H9 (cell line): ENCODE data around the gene CEP350. TPM values are rescaled to one million over a fixed set of nuclear protein-coding genes. Genes with fewer than 3 reads are reported as not detected.

Experiments
- DNase-seq: peaks from one replicate; pipeline ENCODE4 v3.0.0-alpha.2; 2017
- H2AFZ ChIP-seq: one replicate; pipeline ENCODE4 v1.6.1; 2013; ENCODE audit warnings: mild to moderate bottlenecking, low read length, control low read depth, moderate library complexity
- H2AK5ac ChIP-seq: 2 replicates; pipeline ENCODE4 v1.6.1; 2013; ENCODE audit warnings: low read length, control low read depth, mixed read lengths; ENCODE audit not compliant: insufficient read length
- H2BK120ac ChIP-seq: one replicate; pipeline ENCODE4 v1.6.1; 2013; ENCODE audit warnings: low read depth, mild to moderate bottlenecking, low read length, control low read depth, inconsistent platforms; ENCODE audit not compliant: poor library complexity, severe bottlenecking
- H2BK12ac ChIP-seq: 2 replicates; pipeline ENCODE4 v1.6.1; 2013; ENCODE audit warnings: low read length, control low read depth, mixed read lengths, low read depth; ENCODE audit not compliant: insufficient read length
- H2BK15ac ChIP-seq: 2 replicates; pipeline ENCODE4 v1.6.1; 2013; ENCODE audit warnings: low read depth, low read length, control low read depth
- H2BK20ac ChIP-seq: one replicate; pipeline ENCODE4 v1.6.1; 2013; ENCODE audit warnings: low read depth, mild to moderate bottlenecking, low read length, control low read depth, inconsistent platforms; ENCODE audit not compliant: poor library complexity, severe bottlenecking
- H2BK5ac ChIP-seq: 2 replicates; pipeline ENCODE4 v1.6.1; 2013; ENCODE audit warnings: low read length, control low read depth, mixed read lengths; ENCODE audit not compliant: insufficient read length
- H3K14ac ChIP-seq: 2 replicates; pipeline ENCODE4 v1.6.1; 2013; ENCODE audit warnings: low read length, control low read depth; ENCODE audit not compliant: insufficient read depth
- H3K18ac ChIP-seq: 2 replicates; pipeline ENCODE4 v1.6.1; 2013; ENCODE audit warnings: low read depth, mild to moderate bottlenecking, mixed read lengths, low read length, control low read depth; ENCODE audit not compliant: insufficient read length
- H3K23ac ChIP-seq: 2 replicates; pipeline ENCODE4 v1.6.1; 2013; ENCODE audit warnings: low read length, control low read depth, mixed read lengths, low read depth; ENCODE audit not compliant: insufficient read length
- H3K23me2 ChIP-seq: 2 replicates; pipeline ENCODE4 v1.6.1; 2013; ENCODE audit warnings: low read depth, mild to moderate bottlenecking, mixed read lengths, low read length, control low read depth; ENCODE audit not compliant: insufficient read length, poor library complexity, severe bottlenecking
- H3K27ac ChIP-seq: 2 replicates; pipeline ENCODE4 v1.5.1; 2013; ENCODE audit warnings: low read length, control low read depth, mixed read lengths, low read depth; ENCODE audit not compliant: insufficient read length
- H3K27me3 ChIP-seq: 2 replicates; pipeline ENCODE4 v1.6.1; 2013; ENCODE audit warnings: low read length, control low read depth, inconsistent platforms; ENCODE audit not compliant: insufficient read depth
- H3K4ac ChIP-seq: 2 replicates; pipeline ENCODE4 v1.6.1; 2013; ENCODE audit warnings: low read depth, mild to moderate bottlenecking, control low read depth, inconsistent platforms, low read length, moderate library complexity
- H3K4me1 ChIP-seq: 2 replicates; pipeline ENCODE4 v1.6.1; 2013; ENCODE audit warnings: low read length, control low read depth, inconsistent platforms; ENCODE audit not compliant: insufficient read depth
- H3K4me2 ChIP-seq: 2 replicates; pipeline ENCODE4 v1.6.1; 2013; ENCODE audit warnings: low read length, control low read depth, mixed read lengths; ENCODE audit not compliant: insufficient read length, insufficient read depth
- H3K56ac ChIP-seq: 2 replicates; pipeline ENCODE4 v1.6.1; 2013; ENCODE audit warnings: low read depth, mild to moderate bottlenecking, mixed read lengths, low read length, control low read depth; ENCODE audit not compliant: insufficient read length
- H3K79me1 ChIP-seq: 2 replicates; pipeline ENCODE4 v1.6.1; 2013; ENCODE audit warnings: low read depth, mild to moderate bottlenecking, moderate library complexity, low read length, control low read depth, inconsistent platforms; ENCODE audit not compliant: insufficient read depth, poor library complexity, severe bottlenecking
- H3K79me2 ChIP-seq: 2 replicates; pipeline ENCODE4 v1.6.1; 2013; ENCODE audit warnings: low read length, control low read depth, inconsistent platforms; ENCODE audit not compliant: insufficient read depth
- H3K9ac ChIP-seq: 2 replicates; pipeline ENCODE4 v1.6.1; 2013; ENCODE audit warnings: low read length, control low read depth, mixed read lengths; ENCODE audit not compliant: insufficient read length; ENCODE audit errors: extremely low read depth
- H3K9me3 ChIP-seq: one replicate; pipeline ENCODE4 v1.6.1; 2013; ENCODE audit warnings: low read depth, low read length, inconsistent platforms; ENCODE audit not compliant: control insufficient read depth
- H3T11ph ChIP-seq: one replicate; pipeline ENCODE4 v1.6.1; 2013; ENCODE audit warnings: mild to moderate bottlenecking, low read length, control low read depth, inconsistent platforms
- H4K20me1 ChIP-seq: one replicate; pipeline ENCODE4 v1.6.1; 2013; ENCODE audit not compliant: control insufficient read depth, insufficient read length, insufficient read depth
- H4K5ac ChIP-seq: 2 replicates; pipeline ENCODE4 v1.6.1; 2013; ENCODE audit warnings: low read depth, mild to moderate bottlenecking, mixed read lengths, low read length, control low read depth; ENCODE audit not compliant: insufficient read length
- H4K8ac ChIP-seq: replicated peaks from 2 replicates; pipeline ENCODE4 v1.6.1; 2013; ENCODE audit warnings: low read length, control low read depth, mixed read lengths, low read depth; ENCODE audit not compliant: insufficient read length
- H4K91ac ChIP-seq: 2 replicates; pipeline ENCODE4 v1.6.1; 2013; ENCODE audit warnings: low read depth, mild to moderate bottlenecking, moderate library complexity, mixed read lengths, low read length, control low read depth; ENCODE audit not compliant: insufficient read length
- H3K27ac Mint-ChIP-seq, 3 experiments: 2 replicates in 2 of 3; 3 replicates in 1 of 3; pipeline ENCODE4 v1.8.0; 2020 to 2021; ENCODE audit warnings: mixed read lengths in 3 of 3, mild to moderate bottlenecking in 1 of 3, moderate library complexity in 1 of 3
- H3K27me3 Mint-ChIP-seq: 2 replicates; pipeline ENCODE4 v1.8.0; 2021; ENCODE audit warnings: low read depth, mild to moderate bottlenecking, moderate library complexity, mixed read lengths
- H3K36me3 Mint-ChIP-seq, 3 experiments: 2 replicates in 2 of 3; 3 replicates in 1 of 3; pipeline ENCODE4 v1.8.0; 2020 to 2021; ENCODE audit warnings: low read depth in 3 of 3, mixed read lengths in 3 of 3; ENCODE audit not compliant: insufficient read depth in 1 of 3
- H3K4me1 Mint-ChIP-seq, 2 experiments: 2 replicates each; pipeline ENCODE4 v1.8.0; 2020; ENCODE audit warnings: mixed read lengths in 2 of 2
- H3K4me3 Mint-ChIP-seq, 2 experiments: 2 replicates in 1 of 2; 3 replicates in 1 of 2; pipeline ENCODE4 v1.8.0; 2020 to 2021; ENCODE audit warnings: mild to moderate bottlenecking in 2 of 2, mixed read lengths in 2 of 2, moderate library complexity in 1 of 2
- H3K9me3 Mint-ChIP-seq, 2 experiments: 2 replicates in 1 of 2; 3 replicates in 1 of 2; pipeline ENCODE4 v1.8.0; 2020; ENCODE audit warnings: mild to moderate bottlenecking in 2 of 2, mixed read lengths in 2 of 2, moderate library complexity in 1 of 2
- CTCF ChIP-seq: fragments of 200-600 bp; sonication (generic); conservative IDR thresholded peaks from 3 replicates; pipeline ENCODE4 v1.8.0; 2021; ENCODE audit warnings: antibody characterized with exemption, mild to moderate bottlenecking
- WGBS: extraction: QIAGEN DNeasy Blood & Tissue Kit; methylation state at CpG from one replicate; pipeline ENCODE4 v1.1.7; 2013; ENCODE audit warnings: missing lambda C conversion rate, low lambda C conversion rate, mixed read lengths; ENCODE audit not compliant: insufficient read length; ENCODE audit errors: extremely low coverage; 5-methylcytosine and 5-hydroxymethylcytosine counted together
- total RNA-seq: library from RNA; stranded (reverse); gene quantifications from 2 replicates; pipeline ENCODE4 v1.2.1, GENCODE V29; 2021

Gene CEP350
- total RNA-seq, 1 experiment from 2014 or later, result 39.2 TPM

GRCh38 chr1:180117764-180118116, 163.1 kb downstream of the CEP350 start:
- no peak for DNase-seq
- H3K14ac ChIP-seq, result no peak overlapping the region
- no peaks in the 10 kb centered on the region for H3K9me3 Mint-ChIP-seq
- no peak overlapping the region for H3K56ac ChIP-seq
- H3K9me3 ChIP-seq, result no peaks in the 10 kb centered on the region
- no peak overlapping the region for H3K4me2 ChIP-seq
- H3K23me2 ChIP-seq, result no peaks in the 10 kb centered on the region
- H3K4ac ChIP-seq, result no peak overlapping the region
- no peak overlapping the region for H3K18ac ChIP-seq
- H3K4me1 Mint-ChIP-seq, result no peaks in the 10 kb centered on the region
- H3K27me3 Mint-ChIP-seq, result no peaks in the 10 kb centered on the region
- H3T11ph ChIP-seq, result no peak overlapping the region
- no peak for TF ChIP-seq CTCF
- H2BK12ac ChIP-seq, result no peak overlapping the region
- H3K79me2 ChIP-seq, result no peaks in the 10 kb centered on the region
- H3K36me3 Mint-ChIP-seq, result peaks cover 0 to 1% (median 0%) of the 10 kb centered on the region in 3 experiments; a peak in 1 of 7 replicates
- H2BK15ac ChIP-seq, result no peak overlapping the region
- H2BK120ac ChIP-seq, result no peak overlapping the region
- no peaks in the 10 kb centered on the region for H3K4me1 ChIP-seq
- H2BK5ac ChIP-seq, result no peak overlapping the region
- H3K27ac ChIP-seq, result no peak overlapping the region
- H4K8ac ChIP-seq, result no peak overlapping the region
- H3K4me3 Mint-ChIP-seq, result no peak overlapping the region
- no peak overlapping the region for H3K9ac ChIP-seq
- H4K20me1 ChIP-seq, result no peaks in the 10 kb centered on the region
- H2AK5ac ChIP-seq, result no peak overlapping the region
- no peak overlapping the region for H4K5ac ChIP-seq
- no peak overlapping the region for H3K27ac Mint-ChIP-seq
- no peaks in the 10 kb centered on the region for H3K79me1 ChIP-seq
- WGBS, result no CpG with 5 or more reads among the region's 2 CpGs
- no peaks in the 10 kb centered on the region for H3K27me3 ChIP-seq
- no peak overlapping the region for H2BK20ac ChIP-seq
- H2AFZ ChIP-seq, result no peak overlapping the region
- H4K91ac ChIP-seq, result no peak overlapping the region
- no peak overlapping the region for H3K23ac ChIP-seq
